IMR-90 (cell line): ENCODE results near the gene NPFF. TPM values are rescaled to one million over a fixed set of nuclear protein-coding genes. Genes with fewer than 3 reads are reported as not detected.

Source experiments
- ATAC-seq: fragments of 200-7000 bp; cut with Tn5 transposase; 2 replicates; pipeline ENCODE4 v1.9.1; 2020; ENCODE audit warnings: low read depth, mild to moderate bottlenecking, moderate library complexity
- BruUV-seq: library from RNA; stranded (reverse); fragments of 400-500 nt; replicated peaks from 2 replicates; lab custom pipeline; 2021; lab: Mats Ljungman, UMichigan
- CTCF ChIA-PET: fragments of 300-600 bp; formaldehyde crosslinking; extraction: SDS; loops from one replicate; lab custom pipeline; 2021; ENCODE audit warnings: antibody characterized with exemption; lab: Yijun Ruan, JAX
- POLR2A ChIA-PET: fragments of 300-600 bp; sonication (Branson Sonifier 250); formaldehyde crosslinking; loops from one replicate; lab custom pipeline; 2022; ENCODE audit warnings: antibody characterized with exemption; ENCODE audit not compliant: unreplicated experiment; lab: Charles Lee
- DNase-seq: peaks from one replicate; pipeline ENCODE4 v3.0.0; 2013
- H2AFZ ChIP-seq: replicated peaks from 2 replicates; pipeline ENCODE3; 2013; ENCODE audit warnings: low read length, mild to moderate bottlenecking; ENCODE audit not compliant: poor library complexity
- H2AK5ac ChIP-seq: 2 replicates; pipeline ENCODE4 v1.6.1; 2013; ENCODE audit warnings: low read depth, low read length, inconsistent platforms
- H2AK9ac ChIP-seq: replicated peaks from 2 replicates; pipeline ENCODE3; 2013; ENCODE audit warnings: mild to moderate bottlenecking, low read depth, low read length, moderate library complexity; ENCODE audit not compliant: poor library complexity
- H2BK120ac ChIP-seq: 2 replicates; pipeline ENCODE4 v1.6.1; 2013; ENCODE audit warnings: low read depth, low read length, inconsistent platforms
- H2BK15ac ChIP-seq: 3 replicates; pipeline ENCODE4 v1.6.1; 2013; ENCODE audit warnings: low read depth, low read length, inconsistent platforms
- H2BK20ac ChIP-seq: 2 replicates; pipeline ENCODE4 v1.6.1; 2013; ENCODE audit warnings: low read depth, mild to moderate bottlenecking, inconsistent platforms, low read length, moderate library complexity
- H2BK5ac ChIP-seq: 2 replicates; pipeline ENCODE4 v1.6.1; 2013; ENCODE audit warnings: mild to moderate bottlenecking, low read depth, low read length, inconsistent platforms; ENCODE audit not compliant: poor library complexity, severe bottlenecking
- H3K14ac ChIP-seq: replicated peaks from 2 replicates; pipeline ENCODE4 v1.6.1; 2013; ENCODE audit warnings: low read depth, low read length, inconsistent platforms
- H3K18ac ChIP-seq: 2 replicates; pipeline ENCODE4 v1.6.1; 2013; ENCODE audit warnings: low read depth, low read length, control low read depth
- H3K23ac ChIP-seq: 2 replicates; pipeline ENCODE4 v1.6.1; 2013; ENCODE audit warnings: low read depth, low read length, inconsistent platforms
- H3K27ac ChIP-seq: 2 replicates; pipeline ENCODE4 v1.5.1; 2013; ENCODE audit warnings: mild to moderate bottlenecking, control low read depth, low read length; ENCODE audit not compliant: insufficient read depth
- H3K27me3 ChIP-seq: 2 replicates; pipeline ENCODE4 v1.6.1; 2013; ENCODE audit warnings: low read length; ENCODE audit not compliant: control insufficient read depth, insufficient read depth
- H3K36me3 ChIP-seq: 2 replicates; pipeline ENCODE4 v1.6.1; 2013; ENCODE audit warnings: low read length, mixed read lengths; ENCODE audit not compliant: control insufficient read depth, insufficient read depth
- H3K4ac ChIP-seq: 2 replicates; pipeline ENCODE4 v1.6.1; 2013; ENCODE audit warnings: low read depth, low read length, inconsistent platforms
- H3K4me1 ChIP-seq: 2 replicates; pipeline ENCODE4 v1.6.1; 2013; ENCODE audit warnings: low read length, mixed read lengths; ENCODE audit not compliant: control insufficient read depth, insufficient read depth
- H3K4me2 ChIP-seq: 2 replicates; pipeline ENCODE4 v1.6.1; 2013; ENCODE audit warnings: low read depth, mild to moderate bottlenecking, control low read depth, low read length, moderate library complexity
- H3K4me3 ChIP-seq: 2 replicates; pipeline ENCODE4 v1.5.1; 2013; ENCODE audit warnings: low read depth, mild to moderate bottlenecking, control low read depth, low read length, moderate library complexity; ENCODE audit not compliant: insufficient read depth
- H3K56ac ChIP-seq: 2 replicates; pipeline ENCODE4 v1.6.1; 2013; ENCODE audit warnings: low read length, inconsistent platforms; ENCODE audit not compliant: insufficient read depth; ENCODE audit errors: extremely low read depth
- H3K79me1 ChIP-seq, 2 experiments: 2 replicates each; pipeline ENCODE4 v1.6.1; 2013; ENCODE audit warnings: low read length in 2 of 2, inconsistent platforms in 1 of 2, low read depth in 1 of 2
- H3K9ac ChIP-seq: 2 replicates; pipeline ENCODE4 v1.6.1; 2013; ENCODE audit warnings: low read depth, low read length, control low read depth
- H3K9me1 ChIP-seq: 2 replicates; pipeline ENCODE4 v1.6.1; 2013; ENCODE audit warnings: low read length, inconsistent platforms; ENCODE audit not compliant: insufficient read depth
- H3K9me3 ChIP-seq: 2 replicates; pipeline ENCODE4 v1.6.1; 2013; ENCODE audit warnings: low read length; ENCODE audit not compliant: control insufficient read depth, insufficient read depth
- H4K20me1 ChIP-seq: 2 replicates; pipeline ENCODE4 v1.6.1; 2013; ENCODE audit warnings: low read length, inconsistent platforms; ENCODE audit not compliant: insufficient read depth
- H4K5ac ChIP-seq: 2 replicates; pipeline ENCODE4 v1.6.1; 2013; ENCODE audit warnings: mild to moderate bottlenecking, low read depth, low read length, control low read depth
- H4K8ac ChIP-seq, 2 experiments: 2 replicates each; pipeline ENCODE4 v1.6.1; 2013; ENCODE audit warnings: low read depth in 2 of 2, low read length in 2 of 2, control low read depth in 1 of 2, inconsistent platforms in 1 of 2
- H4K91ac ChIP-seq: 2 replicates; pipeline ENCODE4 v1.6.1; 2013; ENCODE audit warnings: low read depth, low read length, inconsistent platforms; ENCODE audit not compliant: insufficient read depth
- BHLHE40 ChIP-seq: fragments of 150-350 bp; IDR thresholded peaks from 2 replicates; pipeline ENCODE4 v1.6.1; 2016; ENCODE audit warnings: mild to moderate bottlenecking, low read depth, low read length
- FOS ChIP-seq: fragments of 150-350 bp; IDR thresholded peaks from 2 replicates; pipeline ENCODE4 v1.6.1; 2016; ENCODE audit warnings: low read depth, low read length
- RFX5 ChIP-seq: IDR thresholded peaks from 2 replicates; pipeline ENCODE4 v1.8.0; 2012; ENCODE audit warnings: low read depth, mild to moderate bottlenecking, low read length, moderate library complexity
- WGBS, 2 experiments: methylation state at CpG; one replicate each; pipeline versions ENCODE4 v1.1.5 to v1.1.7; 2013; ENCODE audit warnings: missing lambda C conversion rate in 2 of 2; ENCODE audit not compliant: insufficient read length in 1 of 2; ENCODE audit errors: extremely low coverage in 2 of 2; 5-methylcytosine and 5-hydroxymethylcytosine counted together
- dilution Hi-C: fragments of 300-500 bp; cut with HindIII; formaldehyde crosslinking; loops from one replicate; pipeline ENCODE4 v1.14.3; 2018; ENCODE audit warnings: low sequenced_read_pairs; ENCODE audit not compliant: unreplicated experiment
- in situ Hi-C: fragments of 300-500 bp; cut with MboI; formaldehyde crosslinking; loops from 3 replicates; pipeline ENCODE4 v1.14.3; 2019; ENCODE audit warnings: low sequenced_read_pairs, inconsistent platforms, mixed read lengths
- intact Hi-C: fragments of 100-400 bp; cut with micrococcal nuclease; formaldehyde crosslinking; loops from 2 replicates; pipeline ENCODE4 v1.10.0; 2022
- polyA plus RNA-seq, 3 experiments: library from polyadenylated mRNA; depleted of rRNA; stranded (reverse); fragments of >200 nt; gene quantifications; 2 replicates each; pipeline ENCODE4 v1.2.3, GENCODE V29; 2012; ENCODE audit warnings: low replicate concordance in 1 of 3
- total RNA-seq: library from RNA; depleted of rRNA; stranded (reverse); fragments of >200 nt; gene quantifications from 2 replicates; pipeline ENCODE4 v1.2.3, GENCODE V29; 2012

Gene NPFF
- total and polyA plus RNA-seq, 2 of the 4 experiments (the other 2 are of a cell fraction), result not detected

DNA sequence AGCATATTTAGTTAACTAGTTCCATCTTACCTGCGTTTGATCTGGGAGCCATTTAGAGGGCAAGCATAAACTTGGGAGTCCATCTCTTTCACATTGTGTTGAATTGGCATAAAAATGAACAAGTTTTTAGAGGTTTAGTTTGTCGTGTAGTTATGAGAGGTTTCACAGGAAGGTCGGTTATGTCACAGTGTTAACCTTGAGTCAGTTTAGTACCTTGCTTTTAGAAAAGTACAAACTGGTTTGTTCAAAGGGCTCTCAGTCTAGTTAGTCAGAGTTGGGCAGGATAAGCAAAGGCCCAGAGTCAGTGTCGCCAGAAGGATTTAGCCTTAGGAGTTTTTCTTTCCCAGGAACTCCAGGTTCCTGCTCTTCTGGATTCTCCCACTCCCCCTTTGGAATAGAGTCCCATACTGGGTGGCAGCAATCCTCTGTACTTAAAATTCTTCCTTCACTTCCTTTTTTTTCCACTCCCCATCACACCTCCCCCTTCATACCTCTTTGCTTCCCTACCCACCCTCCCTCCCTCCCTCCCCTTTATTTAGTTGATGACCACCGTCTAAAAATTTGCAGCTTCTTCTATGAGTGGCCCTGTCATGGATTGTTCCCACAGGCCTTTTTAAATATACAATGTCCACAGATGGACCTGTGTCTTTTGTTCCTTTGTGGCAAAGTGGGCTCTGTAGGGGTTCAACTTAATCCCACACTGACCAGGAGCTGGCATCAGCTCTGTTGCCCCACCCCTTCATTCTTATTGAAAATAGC is 43.3 kb downstream of the NPFF start:
- H3K4me2 ChIP-seq, result no peak overlapping the region
- no peaks in the 10 kb centered on the region; the same call in 1 of the 2 replicates for H3K9me1 ChIP-seq
- intact Hi-C loops, result no loop called here
- DNase-seq (no peak), ATAC-seq (no peak; the same call in 1 of the 2 replicates)
- H4K20me1 ChIP-seq, result peaks cover 92% of the 10 kb centered on the region
- POLR2A ChIA-PET, result no interaction called here
- H4K8ac ChIP-seq, result no peak overlapping the region
- CTCF ChIA-PET, result interaction anchor here (0.8 kb wide), 1 partner anchor 11 kb away, joined by 3 read pairs; no protein-coding TSS in a partner anchor
- H2AK9ac ChIP-seq, result no peak overlapping the region
- no peak overlapping the region for H3K56ac ChIP-seq
- no peak overlapping the region for H2BK5ac ChIP-seq
- H3K4me3 ChIP-seq, result no peak overlapping the region
- no peak overlapping the region for H2BK20ac ChIP-seq
- no peak overlapping the region for H3K4ac ChIP-seq
- H2BK120ac ChIP-seq, result no peak overlapping the region
- WGBS, 2 experiments, result 83% methylated on average over 1 of the region's 5 CpGs; no CpG with 5 or more reads in 1 of the 2 experiments
- no peak overlapping the region for H4K91ac ChIP-seq
- H3K27ac ChIP-seq, result no peak overlapping the region
- no peak overlapping the region for H3K18ac ChIP-seq
- no peak overlapping the region for H3K14ac ChIP-seq
- no peaks in the 10 kb centered on the region for H3K27me3 ChIP-seq
- no peak overlapping the region for H2BK15ac ChIP-seq
- H3K23ac ChIP-seq, result no peak overlapping the region
- H3K36me3 ChIP-seq, result peaks cover 85% of the 10 kb centered on the region
- in situ Hi-C loops, result no loop called here
- no peaks in the 10 kb centered on the region for H3K9me3 ChIP-seq
- H4K5ac ChIP-seq, result no peak overlapping the region
- H3K4me1 ChIP-seq, result peaks cover 9% of the 10 kb centered on the region
- TF ChIP-seq RFX5, result no peak
- no peak for TF ChIP-seq BHLHE40
- no peak for TF ChIP-seq FOS
- H2AK5ac ChIP-seq, result no peak overlapping the region
- H3K79me1 ChIP-seq, result peaks cover 46 to 86% of the 10 kb centered on the region in 2 experiments
- BruUV-seq, result no TSS peak
- H2AFZ ChIP-seq, result no peak overlapping the region
- dilution Hi-C loops, result no loop called here
- no peak overlapping the region for H3K9ac ChIP-seq
